Left cardiac atrium (tissue), 4 donors: Measurements from ENCODE around the gene PIM3. TPM values are rescaled to one million over a fixed set of nuclear protein-coding genes. Genes with fewer than 3 reads are reported as not detected.

ENCODE experiments used
- ATAC-seq, 2 donors: fragments of 200-7000 bp; cut with Tn5 transposase; one replicate each; pipeline ENCODE4 v1.9.1; 2020; ENCODE audit warnings: mild to moderate bottlenecking in 2 of 2, moderate library complexity in 2 of 2
- DNase-seq: peaks from one replicate; pipeline ENCODE4 v3.0.0-alpha.2; 2020
- intact Hi-C, 2 donors: fragments of 100-400 bp; cut with DNase I; formaldehyde crosslinking; loops; one replicate each; pipeline versions ENCODE4 v1.14.1 to v1.15.1; 2022 to 2023
- total RNA-seq, 2 donors: library from RNA; stranded (reverse); fragmentation: NEBNext Ultra II Directional; extraction: Animal tissue kit (Norgen Biotek cat#: 25700); gene quantifications; one replicate each; pipeline ENCODE4 v1.2.1, GENCODE V29; 2021
- donor health status: DM: no; HTN: yes; CAD: no.
- donor health status: DM: no; HTN: yes; CAD: no; lungs with severe emphysema.
- donor health status: DM: yes; HTN: yes; CAD: no.
- donor health status: Dilated cardiomyopathy.

PIM3 gene
- total RNA-seq, 2 donors from 2014 or later = 44.1 to 66.8 TPM

- ATAC-seq = no peak
- intact Hi-C loops = no loop called here
- DNase-seq = no peak
Measured at GRCh38 chr22:49951678-49951985, 8.9 kb upstream of the PIM3 start.

GRCh38 chr22:49951986-49952896 lies 8.3 kb upstream of the PIM3 start:
- DNase-seq (no peak), ATAC-seq (no peak)
- intact Hi-C loops = no loop called here

- intact Hi-C loops = no loop called here
- ATAC-seq (peak in 1 of 2 donors; percentile 5), DNase-seq (no peak)
Measured at GRCh38 chr22:49953027-49953679, 7.4 kb upstream of the PIM3 start.

- DNase-seq = peak; percentile 41
- ATAC-seq = peak; percentile 21 to 24
Measured at GRCh38 chr22:49953680-49954344, 6.8 kb upstream of the PIM3 start.

DNA sequence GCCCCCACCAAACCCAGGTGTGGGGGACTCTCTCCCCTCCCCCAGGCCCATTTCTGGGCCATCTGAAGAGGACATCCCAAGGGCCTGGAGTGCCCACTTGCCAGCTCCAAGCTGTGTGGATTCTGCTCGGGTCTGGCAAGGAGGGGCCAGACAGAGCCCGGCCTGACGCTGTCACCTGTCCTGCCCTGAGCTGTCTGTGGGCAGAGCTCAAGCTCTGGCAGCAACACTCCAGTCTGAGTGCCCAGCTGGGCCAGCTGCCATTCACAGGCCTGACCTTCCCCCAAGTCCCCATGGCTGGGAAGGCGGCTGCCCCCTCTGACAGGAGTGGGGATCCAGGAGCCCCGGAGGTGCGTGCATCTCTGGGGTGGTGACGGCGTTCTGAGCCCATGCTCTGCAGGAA lies 6.2 kb upstream of the PIM3 start:
- peak; percentile 67 for DNase-seq
- intact Hi-C loops = no loop called here
- ATAC-seq = peak; percentile 67 to 74

More at GRCh38 chr22:49953680-49954344, 6.8 kb upstream of the PIM3 start:
- intact Hi-C loops = no loop called here

- intact Hi-C loops = no loop called here
- ATAC-seq = peak in 1 of 2 donors; percentile 13
- DNase-seq = peak; percentile 22
Measured at GRCh38 chr22:49954991-49955580, 5.5 kb upstream of the PIM3 start.

DNA sequence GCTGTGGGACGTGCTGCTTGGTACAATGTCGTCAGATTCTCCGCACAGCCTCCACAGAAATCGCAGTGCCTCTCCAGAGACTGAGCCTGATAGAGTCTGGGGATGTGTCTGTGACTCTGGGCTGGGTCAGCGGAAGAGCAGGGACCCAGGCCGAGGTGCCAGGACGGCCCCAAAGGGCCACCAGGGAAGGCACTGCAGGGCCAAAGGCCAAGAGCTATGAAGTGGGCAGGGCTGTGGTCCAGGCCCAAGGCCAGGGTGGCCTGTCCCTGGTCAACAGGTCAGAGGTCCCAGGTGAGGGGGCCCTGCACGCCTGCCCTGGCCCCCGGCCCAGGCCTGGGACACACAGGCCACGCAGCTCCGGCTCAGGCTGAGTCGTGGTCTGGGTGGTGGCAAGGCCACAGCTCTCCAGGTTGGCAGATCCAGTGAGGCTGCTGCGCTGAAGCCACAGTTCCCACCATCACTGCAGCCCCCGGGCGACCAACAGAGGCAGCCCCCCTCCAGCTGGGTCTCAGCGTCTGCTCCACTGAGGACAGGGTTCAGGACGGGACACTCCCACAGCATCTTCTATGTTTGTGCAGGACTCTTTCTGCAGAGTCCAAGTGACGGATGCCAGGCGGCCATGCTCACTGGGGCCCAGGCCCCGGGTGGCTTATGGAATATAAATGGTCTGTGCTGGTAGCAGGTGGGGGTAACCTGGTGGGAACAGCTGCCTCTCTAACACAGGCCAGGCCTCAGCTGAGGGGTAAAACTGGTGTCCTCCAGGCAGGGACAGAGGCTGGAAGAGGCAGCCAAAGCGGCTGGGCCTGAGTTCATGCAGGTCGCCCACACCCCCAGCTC lies 4.8 kb upstream of the PIM3 start:
- intact Hi-C loops = no loop called here
- ATAC-seq (no peak), DNase-seq (peak; percentile 19)

DNA sequence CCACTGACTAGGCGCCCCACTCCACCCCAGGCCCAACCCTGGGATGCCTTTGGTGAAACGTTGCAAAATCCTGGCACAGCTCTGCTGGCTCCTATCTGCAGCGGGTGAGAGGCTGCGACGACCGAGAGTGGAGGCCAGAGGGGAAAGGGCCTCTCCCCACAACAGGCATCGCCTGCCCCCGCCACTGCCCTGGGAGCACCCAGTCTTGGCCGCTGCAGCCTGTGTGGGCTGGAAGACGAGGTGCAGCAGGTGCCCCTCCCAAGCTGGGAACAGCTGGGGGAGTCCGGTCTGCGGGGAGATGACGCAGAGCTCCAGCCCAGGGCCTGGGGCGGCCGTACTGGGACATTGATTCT lies 4.2 kb upstream of the PIM3 start:
- peak; percentile 29 for DNase-seq
- intact Hi-C loops = no loop called here
- ATAC-seq = no peak

GRCh38 chr22:49956914-49957825 lies 3.4 kb upstream of the PIM3 start:
- intact Hi-C loops = no loop called here
- DNase-seq = peak; percentile 24

DNA sequence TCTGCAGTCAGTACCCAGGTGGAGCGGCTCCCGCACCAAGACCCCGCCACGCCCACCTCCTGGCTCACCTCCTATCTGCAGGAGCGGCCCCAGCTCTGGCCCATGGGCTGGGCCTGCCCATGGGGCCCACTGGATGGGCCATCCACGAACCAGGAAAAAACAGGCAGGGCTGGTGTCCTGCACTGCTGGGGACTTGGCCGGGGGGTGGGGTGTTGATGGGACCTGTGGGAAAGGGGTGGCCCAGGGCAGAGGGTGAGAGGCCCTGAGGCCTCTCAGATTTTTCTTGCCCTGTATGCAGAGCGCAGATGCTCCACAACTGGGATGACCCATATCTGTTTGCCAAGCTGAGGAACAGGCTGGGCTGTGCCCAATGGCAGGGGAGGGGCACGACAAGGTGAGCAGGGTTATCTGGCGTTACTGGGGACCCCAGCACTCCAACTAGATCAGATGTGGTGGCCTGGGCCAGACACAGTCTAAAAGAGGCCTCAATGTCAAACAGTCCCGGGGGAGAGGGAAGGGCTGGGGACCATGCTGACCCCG lies 2.7 kb upstream of the PIM3 start:
- no peak for ATAC-seq
- intact Hi-C loops = no loop called here
- no peak for DNase-seq

More at GRCh38 chr22:49956914-49957825, 3.4 kb upstream of the PIM3 start:
- no peak for ATAC-seq

GRCh38 chr22:49958366-49958921 lies 2.1 kb upstream of the PIM3 start:
- intact Hi-C loops = no loop called here
- DNase-seq (no peak), ATAC-seq (no peak)

GRCh38 chr22:49958931-49959781 lies 1.4 kb upstream of the PIM3 start:
- intact Hi-C loops = no loop called here
- no peak for ATAC-seq
- peak; percentile 41 for DNase-seq

DNA sequence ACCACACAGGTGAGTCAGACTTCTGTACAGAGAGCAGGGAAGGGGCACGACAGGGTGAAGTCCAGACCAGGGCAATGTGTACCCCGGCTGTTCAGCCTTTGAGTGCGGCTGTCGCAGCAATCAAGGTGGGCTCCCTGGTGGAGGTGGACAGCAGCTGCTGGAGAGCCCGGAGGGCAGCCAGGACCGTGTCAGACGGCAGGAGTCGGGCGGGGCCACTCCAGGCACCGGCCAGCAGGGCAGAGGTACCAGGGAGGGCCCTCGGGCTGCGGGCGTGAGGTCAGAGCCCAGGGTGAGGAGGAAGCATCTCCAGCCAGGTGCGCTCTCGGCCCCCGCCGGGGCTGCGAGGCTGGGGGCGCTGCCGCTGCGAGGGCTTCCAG lies 802 bp upstream of the PIM3 start:
- peak; percentile 1 to 6 for ATAC-seq
- DNase-seq = no peak

GRCh38 chr22:49961005-49961600 lies 531 bp downstream of the PIM3 start:
- ATAC-seq (peak in 1 of 2 donors; percentile 1), DNase-seq (peak; percentile 60)
- intact Hi-C loops = no loop called here

More for the DNA sequence above, 802 bp upstream of the PIM3 start:
- intact Hi-C loops = no loop called here

- DNase-seq = no peak
- no peak for ATAC-seq
- intact Hi-C loops = no loop called here
Measured at GRCh38 chr22:49961601-49962011, 1.0 kb downstream of the PIM3 start.
